MG63 (cell line): ENCODE data around the gene PALLD. TPM values are rescaled to one million over a fixed set of nuclear protein-coding genes. Genes with fewer than 3 reads are reported as not detected.

Experiments used
- total RNA-seq: library from RNA; depleted of rRNA; stranded (reverse); fragments of >200 nt; shearing (Covaris generic); gene quantifications from 2 replicates; pipeline ENCODE4 v1.2.3, GENCODE V29; 2014; ENCODE audit warnings: low replicate concordance; rRNA removed

The PALLD gene
- total RNA-seq, 1 experiment from 2014 or later, result 40.2 TPM

Other genes with a start within 250 kb of the PALLD start
- 7.7 and 11.1 TPM in 2 replicates for gene DDX60, start 178.3 kb upstream of the PALLD start, total RNA-seq
- 7.6 and 8.1 TPM in 2 replicates for gene DDX60L, start 16.6 kb upstream of the PALLD start, total RNA-seq